ENCODE data around the gene CFL1.

The CFL1 gene

GRCh38 chr11:65880844-65881421 lies 23.0 kb upstream of the CFL1 start:
- Histone ChIP-seq H3K4me1 (ENCODE audit: control insufficient read depth, insufficient read depth, low read length) (peaks cover 3% of the 10 kb centered on the region), H3K27ac (ENCODE audit: insufficient read depth, low read depth, low read length, poor library complexity, severe bottlenecking) (no peak overlapping the region), H3K27me3 (ENCODE audit: control insufficient read depth, insufficient read depth, low read length, poor library complexity, severe bottlenecking) (no peaks in the 10 kb centered on the region), H3K4me3 (ENCODE audit: insufficient read depth, low read depth, low read length) (no peak overlapping the region), H3K9me3 (ENCODE audit: control insufficient read depth, low read length) (no peaks in the 10 kb centered on the region), H3K36me3 (ENCODE audit: control insufficient read depth, insufficient read depth, low read length) (peaks cover 19% of the 10 kb centered on the region)
- 92% methylated on average over 7 of the region's 7 CpGs for WGBS, 2 experiments

GRCh38 chr11:65880027-65880426 lies 22.0 kb upstream of the CFL1 start:
- WGBS, 2 experiments = 90 to 91% methylated on average over 7 of the region's 7 CpGs
- H3K36me3 ChIP-seq (ENCODE audit: control insufficient read depth, insufficient read depth, low read length) = peaks cover 19% of the 10 kb centered on the region
- H3K27ac ChIP-seq (ENCODE audit: insufficient read depth, low read depth, low read length, poor library complexity, severe bottlenecking) = no peak overlapping the region
- no peaks in the 10 kb centered on the region for H3K27me3 ChIP-seq (ENCODE audit: control insufficient read depth, insufficient read depth, low read length, poor library complexity, severe bottlenecking)
- H3K9me3 ChIP-seq (ENCODE audit: control insufficient read depth, low read length) = no peaks in the 10 kb centered on the region
- no peak overlapping the region for H3K4me3 ChIP-seq (ENCODE audit: insufficient read depth, low read depth, low read length)
- peaks cover 3% of the 10 kb centered on the region for H3K4me1 ChIP-seq (ENCODE audit: control insufficient read depth, insufficient read depth, low read length)

- no peak within 1 kb of the TSS for H3K27ac ChIP-seq (ENCODE audit: insufficient read depth, low read depth, low read length, poor library complexity, severe bottlenecking)
- no peaks in the 10 kb centered on the region for H3K9me3 ChIP-seq (ENCODE audit: control insufficient read depth, low read length)
- H3K27me3 ChIP-seq (ENCODE audit: control insufficient read depth, insufficient read depth, low read length, poor library complexity, severe bottlenecking) = no peaks in the 10 kb centered on the region
- H3K4me1 ChIP-seq (ENCODE audit: control insufficient read depth, insufficient read depth, low read length) = peaks cover 3% of the 10 kb centered on the region
- 82 to 88% methylated on average over 7 of the region's 7 CpGs for WGBS, 2 experiments
- H3K4me3 ChIP-seq (ENCODE audit: insufficient read depth, low read depth, low read length) = no peak within 1 kb of the TSS
- H3K36me3 ChIP-seq (ENCODE audit: control insufficient read depth, insufficient read depth, low read length) = peaks cover 19% of the 10 kb centered on the region
Observed at GRCh38 chr11:65879617-65880016, 21.6 kb upstream of the CFL1 start, which contains the start of gene CTSW. Gene CTSW (plus strand): TSS chr11:65879837. CDS start chr11:65879855, 18 bp downstream.

- Histone ChIP-seq H3K27ac (ENCODE audit: insufficient read depth, low read depth, low read length, poor library complexity, severe bottlenecking) (no peak overlapping the region), H3K4me3 (ENCODE audit: insufficient read depth, low read depth, low read length) (peak overlapping the region; percentile 44), H3K36me3 (ENCODE audit: control insufficient read depth, insufficient read depth, low read length) (no peaks in the 10 kb centered on the region), H3K4me1 (ENCODE audit: control insufficient read depth, insufficient read depth, low read length) (peaks cover 4% of the 10 kb centered on the region), H3K9me3 (ENCODE audit: control insufficient read depth, low read length) (no peaks in the 10 kb centered on the region), H3K27me3 (ENCODE audit: control insufficient read depth, insufficient read depth, low read length, poor library complexity, severe bottlenecking) (peaks cover 19% of the 10 kb centered on the region)
- WGBS, 2 experiments = 11% methylated on average over 54 of the region's 54 CpGs
Observed at GRCh38 chr11:65873318-65874156, 15.6 kb upstream of the CFL1 start.

- peaks cover 4% of the 10 kb centered on the region for H3K4me1 ChIP-seq (ENCODE audit: control insufficient read depth, insufficient read depth, low read length)
- H3K27ac ChIP-seq (ENCODE audit: insufficient read depth, low read depth, low read length, poor library complexity, severe bottlenecking) = no peak within 1 kb of the TSS
Observed at GRCh38 chr11:65872586-65873317, 14.8 kb upstream of the CFL1 start, which contains the start of gene EFEMP2. Gene EFEMP2 (minus strand): TSS chr11:65872800. CDS start chr11:65872354, 446 bp downstream.

GRCh38 chr11:65871811-65872548 lies 14.0 kb upstream of the CFL1 start:
- Histone ChIP-seq H3K4me3 (ENCODE audit: insufficient read depth, low read depth, low read length) (peak overlapping the region; percentile 44), H3K36me3 (ENCODE audit: control insufficient read depth, insufficient read depth, low read length) (no peaks in the 10 kb centered on the region), H3K27ac (ENCODE audit: insufficient read depth, low read depth, low read length, poor library complexity, severe bottlenecking) (no peak overlapping the region), H3K9me3 (ENCODE audit: control insufficient read depth, low read length) (no peaks in the 10 kb centered on the region), H3K4me1 (ENCODE audit: control insufficient read depth, insufficient read depth, low read length) (peaks cover 4% of the 10 kb centered on the region), H3K27me3 (ENCODE audit: control insufficient read depth, insufficient read depth, low read length, poor library complexity, severe bottlenecking) (peaks cover 19% of the 10 kb centered on the region)
- 36 to 39% methylated on average over 26 of the region's 26 CpGs for WGBS, 2 experiments

More at GRCh38 chr11:65872586-65873317, 14.8 kb upstream of the CFL1 start, which contains the start of gene EFEMP2:
- Histone ChIP-seq H3K27me3 (ENCODE audit: control insufficient read depth, insufficient read depth, low read length, poor library complexity, severe bottlenecking) (peaks cover 19% of the 10 kb centered on the region), H3K9me3 (ENCODE audit: control insufficient read depth, low read length) (no peaks in the 10 kb centered on the region), H3K4me3 (ENCODE audit: insufficient read depth, low read depth, low read length) (peak within 1 kb of the TSS; percentile 44), H3K36me3 (ENCODE audit: control insufficient read depth, insufficient read depth, low read length) (no peaks in the 10 kb centered on the region)
- 1% methylated on average over 69 of the region's 69 CpGs for WGBS, 2 experiments

GRCh38 chr11:65870706-65871681 lies 13.0 kb upstream of the CFL1 start:
- Histone ChIP-seq H3K4me3 (ENCODE audit: insufficient read depth, low read depth, low read length) (no peak overlapping the region), H3K27me3 (ENCODE audit: control insufficient read depth, insufficient read depth, low read length, poor library complexity, severe bottlenecking) (peaks cover 19% of the 10 kb centered on the region), H3K9me3 (ENCODE audit: control insufficient read depth, low read length) (no peaks in the 10 kb centered on the region), H3K36me3 (ENCODE audit: control insufficient read depth, insufficient read depth, low read length) (peaks cover 5% of the 10 kb centered on the region), H3K4me1 (ENCODE audit: control insufficient read depth, insufficient read depth, low read length) (peaks cover 4% of the 10 kb centered on the region), H3K27ac (ENCODE audit: insufficient read depth, low read depth, low read length, poor library complexity, severe bottlenecking) (no peak overlapping the region)
- WGBS, 2 experiments = 86 to 89% methylated on average over 24 of the region's 24 CpGs

- WGBS, 2 experiments = 93% methylated on average over 11 of the region's 11 CpGs
- H3K4me1 ChIP-seq (ENCODE audit: control insufficient read depth, insufficient read depth, low read length) = peaks cover 4% of the 10 kb centered on the region
- no peaks in the 10 kb centered on the region for H3K9me3 ChIP-seq (ENCODE audit: control insufficient read depth, low read length)
- peaks cover 12% of the 10 kb centered on the region for H3K36me3 ChIP-seq (ENCODE audit: control insufficient read depth, insufficient read depth, low read length)
- no peak overlapping the region for H3K27ac ChIP-seq (ENCODE audit: insufficient read depth, low read depth, low read length, poor library complexity, severe bottlenecking)
- no peak overlapping the region for H3K4me3 ChIP-seq (ENCODE audit: insufficient read depth, low read depth, low read length)
- peaks cover 19% of the 10 kb centered on the region for H3K27me3 ChIP-seq (ENCODE audit: control insufficient read depth, insufficient read depth, low read length, poor library complexity, severe bottlenecking)
Observed at GRCh38 chr11:65870307-65870658, 12.3 kb upstream of the CFL1 start.
